Renal cortical epithelial cell (primary cell): Measurements from ENCODE around the gene VPS13C. TPM values are rescaled to one million over a fixed set of nuclear protein-coding genes. Genes with fewer than 3 reads are reported as not detected.

ENCODE experiments used
- DNase-seq: peaks from one replicate; pipeline ENCODE4 v3.0.0-alpha.2; 2011; ENCODE audit warnings: low read depth
- total RNA-seq: library from RNA; depleted of rRNA; stranded (reverse); fragments of >200 nt; gene quantifications from 2 replicates; pipeline ENCODE4 v1.2.3, GENCODE V29; 2014

Gene VPS13C
- total RNA-seq, 1 donor from 2014 or later: 117 TPM

GRCh38 chr15:61818801-61819200, 241.4 kb downstream of the VPS13C start:
- DNase-seq: no peak

GRCh38 chr15:61816856-61817255, 243.4 kb downstream of the VPS13C start:
- DNase-seq: no peak

- DNase-seq: no peak
These were observed 244.7 kb downstream of the VPS13C start for GRCh38 chr15:61815356-61816083.

GRCh38 chr15:61812476-61812875, 247.8 kb downstream of the VPS13C start:
- DNase-seq: no peak

- no peak for DNase-seq
These were observed 248.3 kb downstream of the VPS13C start for GRCh38 chr15:61811952-61812351.

GRCh38 chr15:61809216-61809615, 251.0 kb downstream of the VPS13C start:
- no peak for DNase-seq

- no peak for DNase-seq
These were observed 252.8 kb downstream of the VPS13C start for GRCh38 chr15:61807281-61807929.

Other genes starting within 250 kb of the VPS13C start
- under 0.01 and 11.7 TPM in 2 replicates for gene C2CD4A, start 6.5 kb upstream of the VPS13C start, total RNA-seq
- 0.17 and 0.70 TPM in 2 replicates for gene C2CD4B, start 104.8 kb upstream of the VPS13C start, total RNA-seq